Measurements from ENCODE around the gene TYSND1.
"Not testable (repeated sequence)": the region's sequence is repeated elsewhere in the genome, so short reads cannot be mapped to it uniquely, and the experiment has no call there.

TYSND1 gene

GRCh38 chr10:70109064-70109729 is 37.3 kb downstream of the TYSND1 start:
- DNase-seq (ENCODE audit: low spot score), result no peak

GRCh38 chr10:70106958-70107791 is 39.3 kb downstream of the TYSND1 start:
- DNase-seq (ENCODE audit: low spot score), result no peak

GRCh38 chr10:70101668-70102067 is 44.8 kb downstream of the TYSND1 start:
- DNase-seq (ENCODE audit: low spot score), result no peak

- not testable (repeated sequence) for DNase-seq (ENCODE audit: low spot score)
Observed at GRCh38 chr10:70101068-70101562, 45.4 kb downstream of the TYSND1 start.

GRCh38 chr10:70098271-70098670 is 48.2 kb downstream of the TYSND1 start:
- no peak for DNase-seq (ENCODE audit: low spot score)

GRCh38 chr10:70097459-70097858 is 49.0 kb downstream of the TYSND1 start:
- DNase-seq (ENCODE audit: low spot score), result no peak

- no peak for DNase-seq (ENCODE audit: low spot score)
Observed at GRCh38 chr10:70096705-70097420, 49.6 kb downstream of the TYSND1 start.

GRCh38 chr10:70096016-70096704 is 50.3 kb downstream of the TYSND1 start:
- DNase-seq (ENCODE audit: low spot score), result no peak

- DNase-seq (ENCODE audit: low spot score), result no peak
Observed at GRCh38 chr10:70094250-70094649, 52.2 kb downstream of the TYSND1 start.

- no peak for DNase-seq (ENCODE audit: low spot score)
Observed at GRCh38 chr10:70093335-70093944, 53.1 kb downstream of the TYSND1 start.

- no peak for DNase-seq (ENCODE audit: low spot score)
Observed at GRCh38 chr10:70092389-70092718, 54.1 kb downstream of the TYSND1 start.

GRCh38 chr10:70090951-70091350 is 55.5 kb downstream of the TYSND1 start:
- peak; percentile 27 for DNase-seq (ENCODE audit: low spot score)

GRCh38 chr10:70090013-70090412 is 56.5 kb downstream of the TYSND1 start:
- DNase-seq (ENCODE audit: low spot score), result no peak

GRCh38 chr10:70088308-70088698 is 58.2 kb downstream of the TYSND1 start:
- no peak for DNase-seq (ENCODE audit: low spot score)

All from HuH-7.5 (cell line).